B cell (primary cell): ENCODE data around the gene ADAR.

Source experiments
- EZH2 ChIP-seq: IDR thresholded peaks from 2 replicates; pipeline ENCODE4 v1.6.1; 2012; ENCODE audit warnings: borderline replicate concordance, low read depth, mild to moderate bottlenecking, moderate library complexity, low read length; ENCODE audit not compliant: insufficient read depth, poor library complexity, severe bottlenecking
- TF ChIP-seq, protein P1 (sequence below): fragments of 200-600 bp; IDR thresholded peaks from one replicate; pipeline ENCODE4 v1.8.0; 2022; ENCODE audit warnings: antibody characterized with exemption, mild to moderate bottlenecking

DNA sequence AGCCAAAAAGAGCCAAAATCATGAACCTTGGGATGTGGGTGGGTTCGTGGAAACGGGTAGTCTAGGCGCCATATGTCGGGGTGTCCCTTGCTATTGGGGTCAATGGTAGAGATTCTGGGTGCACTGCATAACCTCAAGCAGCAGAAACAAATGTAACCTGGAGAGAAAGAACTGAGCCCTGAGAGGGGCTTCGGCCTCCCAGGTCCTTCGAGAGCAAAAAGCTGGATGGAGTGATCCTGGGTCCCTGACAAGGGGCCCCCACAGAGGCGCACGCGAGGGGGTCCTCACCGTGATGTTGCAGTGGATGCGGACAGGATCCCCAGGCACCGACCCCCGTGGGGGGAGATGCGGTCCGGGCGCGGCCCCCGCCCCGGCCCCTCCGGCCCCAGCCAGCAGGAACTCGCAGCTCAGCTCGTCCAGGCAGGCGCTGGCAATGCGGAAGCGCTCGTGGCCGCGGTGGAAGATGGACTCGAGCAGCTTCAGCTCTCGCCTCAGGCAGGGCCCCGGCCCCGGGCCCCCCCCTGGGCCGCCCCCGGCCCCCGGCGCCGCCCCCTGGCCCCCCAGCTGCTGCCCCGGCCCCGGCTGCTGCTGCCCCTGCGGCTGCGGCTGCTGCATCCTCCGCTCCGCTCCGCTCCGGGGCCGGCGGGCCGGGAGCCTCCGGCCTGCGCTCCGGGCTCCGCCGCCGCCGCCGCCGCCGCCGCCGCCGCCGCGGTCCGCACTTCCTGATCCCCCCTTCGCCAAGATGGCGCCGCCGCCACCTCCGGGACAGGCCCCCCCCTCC is 49.9 kb downstream of the ADAR start, which contains the start of gene UBE2Q1:
- TF ChIP-seq EZH2: no peak
- TF ChIP-seq, protein P1, sequence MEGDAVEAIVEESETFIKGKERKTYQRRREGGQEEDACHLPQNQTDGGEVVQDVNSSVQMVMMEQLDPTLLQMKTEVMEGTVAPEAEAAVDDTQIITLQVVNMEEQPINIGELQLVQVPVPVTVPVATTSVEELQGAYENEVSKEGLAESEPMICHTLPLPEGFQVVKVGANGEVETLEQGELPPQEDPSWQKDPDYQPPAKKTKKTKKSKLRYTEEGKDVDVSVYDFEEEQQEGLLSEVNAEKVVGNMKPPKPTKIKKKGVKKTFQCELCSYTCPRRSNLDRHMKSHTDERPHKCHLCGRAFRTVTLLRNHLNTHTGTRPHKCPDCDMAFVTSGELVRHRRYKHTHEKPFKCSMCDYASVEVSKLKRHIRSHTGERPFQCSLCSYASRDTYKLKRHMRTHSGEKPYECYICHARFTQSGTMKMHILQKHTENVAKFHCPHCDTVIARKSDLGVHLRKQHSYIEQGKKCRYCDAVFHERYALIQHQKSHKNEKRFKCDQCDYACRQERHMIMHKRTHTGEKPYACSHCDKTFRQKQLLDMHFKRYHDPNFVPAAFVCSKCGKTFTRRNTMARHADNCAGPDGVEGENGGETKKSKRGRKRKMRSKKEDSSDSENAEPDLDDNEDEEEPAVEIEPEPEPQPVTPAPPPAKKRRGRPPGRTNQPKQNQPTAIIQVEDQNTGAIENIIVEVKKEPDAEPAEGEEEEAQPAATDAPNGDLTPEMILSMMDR: no peak
